HL-60 (cell line): Measurements from ENCODE around the gene CAP1.
A peak's percentile ranks its signal among the peaks of the same experiment; 100 is the strongest.

ENCODE experiments used
- DNase-seq, 2 experiments: peaks; one replicate each; pipeline ENCODE4 v3.0.0-alpha.2; 2010 to 2020; ENCODE audit warnings: low read depth in 1 of 2, low spot score in 1 of 2
- H3K27ac ChIP-seq: fragments of 250-450 bp; sonication (Bioruptor Pico); replicated peaks from 2 replicates; pipeline ENCODE4 v1.5.1; 2020; ENCODE audit warnings: mild to moderate bottlenecking, moderate library complexity
- H3K27me3 ChIP-seq: fragments of 250-450 bp; sonication (Bioruptor Pico); 2 replicates; pipeline ENCODE4 v1.5.1; 2021; ENCODE audit warnings: mild to moderate bottlenecking, moderate library complexity; ENCODE audit not compliant: insufficient read depth, poor library complexity, severe bottlenecking
- H3K4me3 ChIP-seq: replicated peaks from 2 replicates; pipeline ENCODE4 v1.5.1; 2011; ENCODE audit warnings: mild to moderate bottlenecking, control low read depth, low read length; ENCODE audit not compliant: insufficient read depth
- CTCF ChIP-seq: IDR thresholded peaks from one replicate; pipeline ENCODE4 v1.5.1; 2011; ENCODE audit warnings: low read length, control low read depth, inconsistent platforms; ENCODE audit not compliant: insufficient read depth
- GABPA ChIP-seq: IDR thresholded peaks from 2 replicates; pipeline ENCODE4 v1.6.1; 2012; ENCODE audit warnings: low read depth
- POLR2AphosphoS5 ChIP-seq: IDR thresholded peaks from 2 replicates; pipeline ENCODE4 v1.6.1; 2012; ENCODE audit warnings: low read depth
- REST ChIP-seq: IDR thresholded peaks from 2 replicates; pipeline ENCODE4 v1.6.1; 2012; ENCODE audit warnings: low read depth; ENCODE audit not compliant: insufficient replicate concordance
- SPI1 ChIP-seq: IDR thresholded peaks from 2 replicates; pipeline ENCODE4 v1.6.1; 2012; ENCODE audit warnings: low read depth, mild to moderate bottlenecking, borderline replicate concordance

Gene CAP1

GRCh38 chr1:40094466-40095110 is 54.1 kb downstream of the CAP1 start:
- H3K27ac ChIP-seq: peak overlapping the region; percentile 11
- DNase-seq: peak in 1 of 2 experiments; percentile 37
- H3K27me3 ChIP-seq: no peaks in the 10 kb centered on the region
- no peak overlapping the region for H3K4me3 ChIP-seq
- TF ChIP-seq REST (no peak), CTCF (no peak), SPI1 (peak; percentile 31; the same call in 1 of the 2 replicates)

- TF ChIP-seq REST: no peak
- TF ChIP-seq GABPA: no peak
- no peak for TF ChIP-seq POLR2AphosphoS5
- no peak for TF ChIP-seq CTCF
- no peak for TF ChIP-seq SPI1
- H3K27me3 ChIP-seq: no peaks in the 10 kb centered on the region
- no peak overlapping the region for H3K27ac ChIP-seq
- peak overlapping the region; percentile 55 for H3K4me3 ChIP-seq
- DNase-seq: no peak
Measured at GRCh38 chr1:40095806-40096205, 55.3 kb downstream of the CAP1 start.

- Histone ChIP-seq H3K27me3 (no peaks in the 10 kb centered on the region), H3K27ac (peak overlapping the region; percentile 74), H3K4me3 (peak overlapping the region; percentile 55)
- no peak for TF ChIP-seq REST
- TF ChIP-seq CTCF: no peak
- TF ChIP-seq GABPA: no peak
- no peak for TF ChIP-seq POLR2AphosphoS5
- no peak for TF ChIP-seq SPI1
- DNase-seq: no peak
Measured at GRCh38 chr1:40096646-40096976, 56.1 kb downstream of the CAP1 start.
